Peyer's patch (tissue), 4 donors: ENCODE results near the gene STK10.

Source experiments
- CTCF ChIP-seq, 6 experiments: fragments of 450-650 bp in 4 of 6; fragments of 200-600 bp in 2 of 6; sonication (generic) in 1 of 6; IDR thresholded peaks; one replicate each; pipeline ENCODE4 v1.5.1; 2017 to 2019; ENCODE audit warnings: antibody characterized with exemption in 6 of 6, mild to moderate bottlenecking in 3 of 6, moderate library complexity in 1 of 6
- POLR2A ChIP-seq, 2 donors: fragments of 450-650 bp; IDR thresholded peaks; one replicate each; pipeline ENCODE4 v1.5.1; 2017; ENCODE audit warnings: antibody characterized with exemption in 2 of 2, mild to moderate bottlenecking in 2 of 2, moderate library complexity in 2 of 2

DNA sequence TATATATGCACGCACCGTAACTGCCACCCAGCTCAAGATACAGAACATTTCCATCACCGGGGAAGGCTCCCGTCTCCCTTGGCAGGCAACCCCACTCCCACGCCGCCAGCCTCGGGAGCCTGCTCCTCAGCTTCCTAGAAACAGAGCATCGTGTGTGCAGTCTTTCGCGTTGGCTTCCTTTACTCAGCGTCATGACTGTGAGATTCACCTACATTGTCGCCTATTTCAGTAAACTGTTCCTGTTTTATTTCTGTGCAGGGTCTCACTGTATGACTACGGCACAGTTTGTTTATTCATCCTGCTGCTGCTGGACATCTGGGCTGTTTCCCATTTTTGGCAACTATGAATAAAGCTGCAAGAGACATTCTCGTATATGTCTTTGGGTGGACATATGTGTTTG lies 90.7 kb downstream of the STK10 start:
- TF ChIP-seq CTCF (IDR thresholded peaks at IDR 0.05) (no peak), POLR2A (IDR thresholded peaks at IDR 0.05) (no peak)
